ENCODE results near the gene NCOA7. TPM values are rescaled to one million over a fixed set of nuclear protein-coding genes. Genes with fewer than 3 reads are reported as not detected.
A peak's percentile ranks its signal among the peaks of the same experiment; 100 is the strongest.

Gene NCOA7
- total and polyA plus RNA-seq, 10 of the 15 experiments (the other 5 are each of a cell fraction or from before 2014, with no cell fraction given): 18.9 to 50.3 (median 34.2) TPM

DNA sequence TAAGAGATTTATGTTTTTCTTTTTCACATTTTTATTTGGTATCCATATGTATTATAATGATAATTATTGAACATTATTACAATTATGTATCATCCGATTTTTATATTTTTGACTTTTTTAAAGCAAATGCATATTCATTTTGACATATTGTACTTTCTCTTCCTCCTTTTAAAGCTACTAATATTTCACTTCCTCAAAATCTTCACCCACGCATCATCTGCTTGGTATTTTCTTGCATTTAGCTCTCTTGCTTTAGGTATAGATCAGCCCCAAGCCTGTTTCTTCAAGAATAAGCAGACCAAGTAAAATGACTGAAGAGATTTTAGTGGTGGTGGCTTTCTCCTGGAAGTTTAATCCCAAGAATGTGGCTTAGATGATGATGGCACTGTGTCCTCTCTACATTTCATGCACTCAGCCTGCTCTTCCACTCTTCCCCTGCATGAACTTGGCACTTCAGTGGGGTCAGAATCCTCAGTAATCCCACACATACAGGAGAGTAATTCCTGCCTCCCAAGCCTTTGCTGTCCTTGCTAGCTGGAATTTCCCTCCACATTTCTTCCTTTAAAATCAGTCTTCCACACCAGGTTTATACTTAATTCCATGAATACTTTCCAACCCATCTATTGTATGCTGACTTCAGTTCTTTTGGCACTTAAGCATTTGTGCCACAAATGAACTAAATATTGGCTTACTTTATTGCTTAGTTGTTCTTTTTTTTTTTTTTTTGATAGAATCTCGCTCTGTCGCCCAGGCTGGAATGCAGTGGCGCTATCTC lies 8.2 kb downstream of the NCOA7 start (continued):
- TF ChIP-seq RELB (IDR thresholded peaks at IDR 0.05; ENCODE audit: low read depth): no peak; the same call in 1 of the 2 replicates
- TF ChIP-seq YBX1 (IDR thresholded peaks at IDR 0.05): no peak
- no peak for TF ChIP-seq RELA (IDR thresholded peaks at IDR 0.05; ENCODE audit: borderline replicate concordance, partially characterized antibody)
- peak; percentile 89 for TF ChIP-seq MTA2 (IDR thresholded peaks at IDR 0.05; ENCODE audit: low read depth)
- TF ChIP-seq SPI1 (IDR thresholded peaks at IDR 0.05; ENCODE audit: borderline replicate concordance, insufficient read depth, low read depth, low read length): peak; percentile 100
- no peak for TF ChIP-seq CBX3 (IDR thresholded peaks at IDR 0.05; ENCODE audit: borderline replicate concordance, low read depth)
- no peak for TF ChIP-seq TAF1 (IDR thresholded peaks at IDR 0.05; ENCODE audit: borderline replicate concordance, low read depth, low read length)
- TF ChIP-seq ZNF274 (IDR thresholded peaks at IDR 0.05; ENCODE audit: insufficient read depth, insufficient read length): no peak
- TF ChIP-seq RFX5 (IDR thresholded peaks at IDR 0.05; ENCODE audit: low read depth, low read length): no peak
- TF ChIP-seq HSF1 (IDR thresholded peaks at IDR 0.05; ENCODE audit: low read depth, low read length): no peak
- TF ChIP-seq ZNF24 (IDR thresholded peaks at IDR 0.05): no peak
- TF ChIP-seq TCF12 (IDR thresholded peaks at IDR 0.05; ENCODE audit: low read depth, low read length): peak; percentile 77
- TF ChIP-seq ETV6 (conservative IDR thresholded peaks at IDR 0.05 in 1 of 2, IDR thresholded peaks at IDR 0.05 in 1 of 2; ENCODE audit: borderline replicate concordance in 1 of 2, low read depth in 1 of 2): no peak
- TF ChIP-seq, protein P1, sequence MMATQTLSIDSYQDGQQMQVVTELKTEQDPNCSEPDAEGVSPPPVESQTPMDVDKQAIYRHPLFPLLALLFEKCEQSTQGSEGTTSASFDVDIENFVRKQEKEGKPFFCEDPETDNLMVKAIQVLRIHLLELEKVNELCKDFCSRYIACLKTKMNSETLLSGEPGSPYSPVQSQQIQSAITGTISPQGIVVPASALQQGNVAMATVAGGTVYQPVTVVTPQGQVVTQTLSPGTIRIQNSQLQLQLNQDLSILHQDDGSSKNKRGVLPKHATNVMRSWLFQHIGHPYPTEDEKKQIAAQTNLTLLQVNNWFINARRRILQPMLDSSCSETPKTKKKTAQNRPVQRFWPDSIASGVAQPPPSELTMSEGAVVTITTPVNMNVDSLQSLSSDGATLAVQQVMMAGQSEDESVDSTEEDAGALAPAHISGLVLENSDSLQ (IDR thresholded peaks at IDR 0.05): no peak
- TF ChIP-seq ZNF622 (IDR thresholded peaks at IDR 0.05): no peak
- no peak for TF ChIP-seq SMC3 (IDR thresholded peaks at IDR 0.05; ENCODE audit: borderline replicate concordance, low read length)
- TF ChIP-seq NR2F1 (conservative IDR thresholded peaks at IDR 0.05): no peak
- no peak for TF ChIP-seq SREBF1 (IDR thresholded peaks at IDR 0.05; ENCODE audit: low read length)
- peak in 1 of 2 experiments; percentile 75; a peak in 1 of 3 replicates for TF ChIP-seq EGR1 (IDR thresholded peaks at IDR 0.05; ENCODE audit: borderline replicate concordance in 1 of 2, low read depth in 2 of 2, low read length in 2 of 2)
- TF ChIP-seq ATF3 (IDR thresholded peaks at IDR 0.05; ENCODE audit: borderline replicate concordance, extremely low read depth, low read depth, low read length): no peak
- TF ChIP-seq RB1 (IDR thresholded peaks at IDR 0.05; ENCODE audit: borderline replicate concordance): no peak
- peak; percentile 33; the same call in 1 of the 2 replicates for TF ChIP-seq TBL1XR1 (IDR thresholded peaks at IDR 0.05; ENCODE audit: low read depth, low read length)
- no peak for TF ChIP-seq EZH2 (IDR thresholded peaks at IDR 0.05; ENCODE audit: borderline replicate concordance, control insufficient read depth, low read depth, low read length)
- no peak for TF ChIP-seq POLR2AphosphoS5 (IDR thresholded peaks at IDR 0.05; ENCODE audit: low read length)
- TF ChIP-seq, protein P2, sequence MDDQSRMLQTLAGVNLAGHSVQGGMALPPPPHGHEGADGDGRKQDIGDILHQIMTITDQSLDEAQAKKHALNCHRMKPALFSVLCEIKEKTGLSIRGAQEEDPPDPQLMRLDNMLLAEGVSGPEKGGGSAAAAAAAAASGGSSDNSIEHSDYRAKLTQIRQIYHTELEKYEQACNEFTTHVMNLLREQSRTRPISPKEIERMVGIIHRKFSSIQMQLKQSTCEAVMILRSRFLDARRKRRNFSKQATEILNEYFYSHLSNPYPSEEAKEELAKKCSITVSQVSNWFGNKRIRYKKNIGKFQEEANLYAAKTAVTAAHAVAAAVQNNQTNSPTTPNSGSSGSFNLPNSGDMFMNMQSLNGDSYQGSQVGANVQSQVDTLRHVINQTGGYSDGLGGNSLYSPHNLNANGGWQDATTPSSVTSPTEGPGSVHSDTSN (IDR thresholded peaks at IDR 0.05; ENCODE audit: insufficient replicate concordance, low read depth, low read length): no peak

Measured in GM12878 (cell line).